ENCODE measurements around the gene PLXNB2.

GRCh38 chr22:50299785-50300619, 7.4 kb downstream of the PLXNB2 start:
- TF ChIP-seq CTCF (IDR thresholded peaks at IDR 0.05) = no peak
- TF ChIP-seq POLR2AphosphoS5 (IDR thresholded peaks at IDR 0.05) = no peak
- no peak for TF ChIP-seq POLR2A (IDR thresholded peaks at IDR 0.05; ENCODE audit: low read depth)
- TF ChIP-seq EP300 (IDR thresholded peaks at IDR 0.05) = no peak
